IMR-90 (cell line): Measurements from ENCODE around the gene C7orf25. TPM values are rescaled to one million over a fixed set of nuclear protein-coding genes. Genes with fewer than 3 reads are reported as not detected.

Experiments used
- ATAC-seq: fragments of 200-7000 bp; cut with Tn5 transposase; 2 replicates; pipeline ENCODE4 v1.9.1; 2020; ENCODE audit warnings: low read depth, mild to moderate bottlenecking, moderate library complexity
- BruUV-seq: library from RNA; stranded (reverse); fragments of 400-500 nt; replicated peaks from 2 replicates; lab custom pipeline; 2021; lab: Mats Ljungman, UMichigan
- CTCF ChIA-PET: fragments of 300-600 bp; formaldehyde crosslinking; extraction: SDS; loops from one replicate; lab custom pipeline; 2021; ENCODE audit warnings: antibody characterized with exemption; lab: Yijun Ruan, JAX
- POLR2A ChIA-PET: fragments of 300-600 bp; sonication (Branson Sonifier 250); formaldehyde crosslinking; loops from one replicate; lab custom pipeline; 2022; ENCODE audit warnings: antibody characterized with exemption; ENCODE audit not compliant: unreplicated experiment; lab: Charles Lee
- DNase-seq: peaks from one replicate; pipeline ENCODE4 v3.0.0; 2013
- H2AFZ ChIP-seq: replicated peaks from 2 replicates; pipeline ENCODE3; 2013; ENCODE audit warnings: low read length, mild to moderate bottlenecking; ENCODE audit not compliant: poor library complexity
- H2AK5ac ChIP-seq: 2 replicates; pipeline ENCODE4 v1.6.1; 2013; ENCODE audit warnings: low read depth, low read length, inconsistent platforms
- H2AK9ac ChIP-seq: replicated peaks from 2 replicates; pipeline ENCODE3; 2013; ENCODE audit warnings: mild to moderate bottlenecking, low read depth, low read length, moderate library complexity; ENCODE audit not compliant: poor library complexity
- H2BK120ac ChIP-seq: 2 replicates; pipeline ENCODE4 v1.6.1; 2013; ENCODE audit warnings: low read depth, low read length, inconsistent platforms
- H2BK15ac ChIP-seq: 3 replicates; pipeline ENCODE4 v1.6.1; 2013; ENCODE audit warnings: low read depth, low read length, inconsistent platforms
- H2BK20ac ChIP-seq: 2 replicates; pipeline ENCODE4 v1.6.1; 2013; ENCODE audit warnings: low read depth, mild to moderate bottlenecking, inconsistent platforms, low read length, moderate library complexity
- H2BK5ac ChIP-seq: 2 replicates; pipeline ENCODE4 v1.6.1; 2013; ENCODE audit warnings: mild to moderate bottlenecking, low read depth, low read length, inconsistent platforms; ENCODE audit not compliant: poor library complexity, severe bottlenecking
- H3K14ac ChIP-seq: replicated peaks from 2 replicates; pipeline ENCODE4 v1.6.1; 2013; ENCODE audit warnings: low read depth, low read length, inconsistent platforms
- H3K18ac ChIP-seq: 2 replicates; pipeline ENCODE4 v1.6.1; 2013; ENCODE audit warnings: low read depth, low read length, control low read depth
- H3K23ac ChIP-seq: 2 replicates; pipeline ENCODE4 v1.6.1; 2013; ENCODE audit warnings: low read depth, low read length, inconsistent platforms
- H3K27ac ChIP-seq: 2 replicates; pipeline ENCODE4 v1.5.1; 2013; ENCODE audit warnings: mild to moderate bottlenecking, control low read depth, low read length; ENCODE audit not compliant: insufficient read depth
- H3K27me3 ChIP-seq: 2 replicates; pipeline ENCODE4 v1.6.1; 2013; ENCODE audit warnings: low read length; ENCODE audit not compliant: control insufficient read depth, insufficient read depth
- H3K36me3 ChIP-seq: 2 replicates; pipeline ENCODE4 v1.6.1; 2013; ENCODE audit warnings: low read length, mixed read lengths; ENCODE audit not compliant: control insufficient read depth, insufficient read depth
- H3K4ac ChIP-seq: 2 replicates; pipeline ENCODE4 v1.6.1; 2013; ENCODE audit warnings: low read depth, low read length, inconsistent platforms
- H3K4me1 ChIP-seq: 2 replicates; pipeline ENCODE4 v1.6.1; 2013; ENCODE audit warnings: low read length, mixed read lengths; ENCODE audit not compliant: control insufficient read depth, insufficient read depth
- H3K4me2 ChIP-seq: 2 replicates; pipeline ENCODE4 v1.6.1; 2013; ENCODE audit warnings: low read depth, mild to moderate bottlenecking, control low read depth, low read length, moderate library complexity
- H3K4me3 ChIP-seq: 2 replicates; pipeline ENCODE4 v1.5.1; 2013; ENCODE audit warnings: low read depth, mild to moderate bottlenecking, control low read depth, low read length, moderate library complexity; ENCODE audit not compliant: insufficient read depth
- H3K56ac ChIP-seq: 2 replicates; pipeline ENCODE4 v1.6.1; 2013; ENCODE audit warnings: low read length, inconsistent platforms; ENCODE audit not compliant: insufficient read depth; ENCODE audit errors: extremely low read depth
- H3K79me1 ChIP-seq, 2 experiments: 2 replicates each; pipeline ENCODE4 v1.6.1; 2013; ENCODE audit warnings: low read length in 2 of 2, inconsistent platforms in 1 of 2, low read depth in 1 of 2
- H3K9ac ChIP-seq: 2 replicates; pipeline ENCODE4 v1.6.1; 2013; ENCODE audit warnings: low read depth, low read length, control low read depth
- H3K9me1 ChIP-seq: 2 replicates; pipeline ENCODE4 v1.6.1; 2013; ENCODE audit warnings: low read length, inconsistent platforms; ENCODE audit not compliant: insufficient read depth
- H3K9me3 ChIP-seq: 2 replicates; pipeline ENCODE4 v1.6.1; 2013; ENCODE audit warnings: low read length; ENCODE audit not compliant: control insufficient read depth, insufficient read depth
- H4K20me1 ChIP-seq: 2 replicates; pipeline ENCODE4 v1.6.1; 2013; ENCODE audit warnings: low read length, inconsistent platforms; ENCODE audit not compliant: insufficient read depth
- H4K5ac ChIP-seq: 2 replicates; pipeline ENCODE4 v1.6.1; 2013; ENCODE audit warnings: mild to moderate bottlenecking, low read depth, low read length, control low read depth
- H4K8ac ChIP-seq, 2 experiments: 2 replicates each; pipeline ENCODE4 v1.6.1; 2013; ENCODE audit warnings: low read depth in 2 of 2, low read length in 2 of 2, control low read depth in 1 of 2, inconsistent platforms in 1 of 2
- H4K91ac ChIP-seq: 2 replicates; pipeline ENCODE4 v1.6.1; 2013; ENCODE audit warnings: low read depth, low read length, inconsistent platforms; ENCODE audit not compliant: insufficient read depth
- CHD1 ChIP-seq: IDR thresholded peaks from 2 replicates; pipeline ENCODE4 v1.6.1; 2012; ENCODE audit warnings: low read depth, low read length, improper control_type of control experiment
- CTCF ChIP-seq: conservative IDR thresholded peaks from 2 replicates; pipeline ENCODE4 v1.5.1; 2012; ENCODE audit warnings: mild to moderate bottlenecking, low read depth, low read length, improper control_type of control experiment
- FOS ChIP-seq: fragments of 150-350 bp; IDR thresholded peaks from 2 replicates; pipeline ENCODE4 v1.6.1; 2016; ENCODE audit warnings: low read depth, low read length
- MAFK ChIP-seq: IDR thresholded peaks from 2 replicates; pipeline ENCODE4 v1.6.1; 2012; ENCODE audit warnings: low read depth, low read length, improper control_type of control experiment
- RAD21 ChIP-seq: IDR thresholded peaks from 2 replicates; pipeline ENCODE4 v1.6.1; 2012; ENCODE audit warnings: low read length, improper control_type of control experiment
- SMC3 ChIP-seq: fragments of 150-350 bp; IDR thresholded peaks from 2 replicates; pipeline ENCODE4 v1.6.1; 2016; ENCODE audit warnings: low read depth, mild to moderate bottlenecking, antibody characterized with exemption, low read length, moderate library complexity
- USF2 ChIP-seq: fragments of 150-350 bp; IDR thresholded peaks from 2 replicates; pipeline ENCODE4 v1.6.1; 2017; ENCODE audit warnings: mild to moderate bottlenecking, antibody characterized with exemption, low read length, low read depth
- WGBS, 2 experiments: methylation state at CpG; one replicate each; pipeline versions ENCODE4 v1.1.5 to v1.1.7; 2013; ENCODE audit warnings: missing lambda C conversion rate in 2 of 2; ENCODE audit not compliant: insufficient read length in 1 of 2; ENCODE audit errors: extremely low coverage in 2 of 2; 5-methylcytosine and 5-hydroxymethylcytosine counted together
- dilution Hi-C: fragments of 300-500 bp; cut with HindIII; formaldehyde crosslinking; loops from one replicate; pipeline ENCODE4 v1.14.3; 2018; ENCODE audit warnings: low sequenced_read_pairs; ENCODE audit not compliant: unreplicated experiment
- in situ Hi-C: fragments of 300-500 bp; cut with MboI; formaldehyde crosslinking; loops from 3 replicates; pipeline ENCODE4 v1.14.3; 2019; ENCODE audit warnings: low sequenced_read_pairs, inconsistent platforms, mixed read lengths
- intact Hi-C: fragments of 100-400 bp; cut with micrococcal nuclease; formaldehyde crosslinking; loops from 2 replicates; pipeline ENCODE4 v1.10.0; 2022
- polyA plus RNA-seq, 3 experiments: library from polyadenylated mRNA; depleted of rRNA; stranded (reverse); fragments of >200 nt; gene quantifications; 2 replicates each; pipeline ENCODE4 v1.2.3, GENCODE V29; 2012; ENCODE audit warnings: low replicate concordance in 1 of 3
- total RNA-seq: library from RNA; depleted of rRNA; stranded (reverse); fragments of >200 nt; gene quantifications from 2 replicates; pipeline ENCODE4 v1.2.3, GENCODE V29; 2012

The C7orf25 gene
- total and polyA plus RNA-seq, 2 of the 4 experiments (the other 2 are of a cell fraction): 4.5 to 6.1 TPM

- TF ChIP-seq RAD21 (no peak), FOS (no peak), MAFK (no peak)
Observed at GRCh38 chr7:42911454-42912447, at the start of gene C7orf25 (continued).

- Histone ChIP-seq H3K14ac (no peak overlapping the region), H3K9me1 (no peaks in the 10 kb centered on the region), H2AFZ (no peak overlapping the region), H3K18ac (no peak overlapping the region), H4K91ac (no peak overlapping the region), H3K4ac (no peak overlapping the region), H2BK5ac (no peak overlapping the region), H4K20me1 (no peaks in the 10 kb centered on the region), H3K27me3 (peaks cover 7% of the 10 kb centered on the region), H2BK15ac (no peak overlapping the region), H3K36me3 (no peaks in the 10 kb centered on the region), H4K8ac (no peak overlapping the region), H3K79me1 (no peaks in the 10 kb centered on the region), H4K5ac (no peak overlapping the region), H2BK20ac (no peak overlapping the region), H3K4me3 (no peak overlapping the region), H2BK120ac (no peak overlapping the region), H3K9me3 (no peaks in the 10 kb centered on the region), H3K27ac (no peak overlapping the region), H2AK5ac (no peak overlapping the region), H3K56ac (no peak overlapping the region), H3K23ac (no peak overlapping the region), H3K9ac (no peak overlapping the region), H3K4me1 (no peaks in the 10 kb centered on the region), H3K4me2 (no peak overlapping the region), H2AK9ac (no peak overlapping the region)
- ChIA-PET CTCF (no interaction called here), POLR2A (no interaction called here)
- dilution Hi-C loops: no loop called here
- ATAC-seq (no peak), DNase-seq (no peak)
- BruUV-seq: no TSS peak
- WGBS, 2 experiments: no CpG with 5 or more reads among the region's 2 CpGs
- intact Hi-C loops: no loop called here
- TF ChIP-seq CTCF (no peak), MAFK (no peak), CHD1 (no peak), SMC3 (no peak), USF2 (no peak)
- in situ Hi-C loops: no loop called here
Observed at GRCh38 chr7:42961170-42961569, 49.3 kb upstream of the C7orf25 start.
